ENCODE results near the gene PTPRN2. TPM values are rescaled to one million over a fixed set of nuclear protein-coding genes. Genes with fewer than 3 reads are reported as not detected.
"Not testable (repeated sequence)": the region's sequence is repeated elsewhere in the genome, so short reads cannot be mapped to it uniquely, and the experiment has no call there.

Gene PTPRN2
- total RNA-seq, 1 donor from 2014 or later = 7.8 TPM

DNA sequence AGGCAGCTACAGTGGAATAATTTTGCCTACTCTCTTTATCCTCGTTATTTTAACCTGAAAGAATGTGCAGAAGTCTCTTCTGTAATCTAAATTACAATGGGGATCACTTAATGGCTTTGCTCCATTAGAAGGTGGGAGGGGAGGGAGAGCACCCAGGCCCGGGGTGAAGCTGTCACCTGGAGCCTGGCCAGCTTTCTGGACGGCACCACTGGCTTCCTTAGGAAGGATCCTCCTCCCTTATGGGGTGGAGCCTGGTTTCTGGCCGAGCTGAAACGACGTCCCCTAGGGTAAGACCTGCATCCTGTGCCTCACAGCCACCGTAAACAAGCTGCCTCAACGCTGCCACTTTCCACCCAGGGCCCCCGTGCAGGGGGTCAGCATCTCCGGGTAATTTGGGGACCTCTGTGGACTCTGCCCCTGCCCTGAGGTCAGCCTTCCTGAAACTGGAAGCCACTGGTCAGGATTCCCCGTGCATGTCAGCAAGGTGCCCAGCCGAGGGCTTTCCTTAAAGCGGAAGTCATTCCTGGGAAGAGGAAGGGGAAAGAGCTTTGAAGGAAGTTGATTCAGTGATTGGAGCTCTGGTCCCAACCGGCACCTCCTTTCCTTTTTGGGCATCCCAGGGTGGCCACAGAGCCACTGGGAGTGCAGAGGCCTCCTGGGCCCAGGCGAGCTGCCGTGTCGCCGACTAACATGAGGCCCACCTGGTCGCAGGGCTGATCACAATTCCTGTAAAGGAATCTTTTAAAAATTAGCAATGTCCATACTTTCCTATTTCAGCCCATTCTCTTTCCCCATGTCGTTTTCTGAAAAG, 681.8 kb downstream of the PTPRN2 start:
- no peak for DNase-seq (ENCODE audit: low spot score)

DNA sequence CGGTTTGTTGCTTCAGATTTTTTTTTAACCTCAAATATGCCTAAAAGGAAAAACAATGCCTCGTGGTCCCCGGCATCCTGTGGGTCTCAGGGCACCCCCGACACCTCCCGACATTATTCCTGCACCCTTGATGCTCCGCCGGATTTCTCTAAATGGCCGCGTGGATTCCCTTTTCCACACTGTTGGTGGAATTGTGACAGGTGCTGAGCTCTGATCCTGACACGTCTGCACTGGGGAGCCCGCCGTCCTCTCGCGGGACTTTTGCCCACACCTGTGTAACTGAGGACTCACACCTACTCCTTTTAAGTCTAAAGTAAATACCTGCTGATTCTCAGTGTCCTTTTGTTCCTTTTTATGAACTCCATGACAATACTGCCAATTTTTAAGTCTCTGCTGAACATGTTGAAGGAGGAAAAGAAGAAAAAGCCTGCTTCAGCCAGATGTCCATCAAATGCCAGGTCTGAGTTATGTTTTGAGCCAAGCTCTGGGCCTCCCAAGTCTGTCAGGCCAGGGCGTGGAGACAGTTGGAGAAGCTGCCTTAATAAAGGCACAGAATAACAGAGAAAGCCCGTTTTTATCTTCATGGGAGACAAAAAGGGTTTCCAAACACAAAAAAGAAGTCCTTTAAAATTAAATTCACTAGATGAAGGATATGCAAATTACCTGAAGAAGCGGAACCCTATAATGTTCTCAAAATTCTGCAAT, 682.6 kb downstream of the PTPRN2 start:
- no peak for DNase-seq (ENCODE audit: low spot score)

DNA sequence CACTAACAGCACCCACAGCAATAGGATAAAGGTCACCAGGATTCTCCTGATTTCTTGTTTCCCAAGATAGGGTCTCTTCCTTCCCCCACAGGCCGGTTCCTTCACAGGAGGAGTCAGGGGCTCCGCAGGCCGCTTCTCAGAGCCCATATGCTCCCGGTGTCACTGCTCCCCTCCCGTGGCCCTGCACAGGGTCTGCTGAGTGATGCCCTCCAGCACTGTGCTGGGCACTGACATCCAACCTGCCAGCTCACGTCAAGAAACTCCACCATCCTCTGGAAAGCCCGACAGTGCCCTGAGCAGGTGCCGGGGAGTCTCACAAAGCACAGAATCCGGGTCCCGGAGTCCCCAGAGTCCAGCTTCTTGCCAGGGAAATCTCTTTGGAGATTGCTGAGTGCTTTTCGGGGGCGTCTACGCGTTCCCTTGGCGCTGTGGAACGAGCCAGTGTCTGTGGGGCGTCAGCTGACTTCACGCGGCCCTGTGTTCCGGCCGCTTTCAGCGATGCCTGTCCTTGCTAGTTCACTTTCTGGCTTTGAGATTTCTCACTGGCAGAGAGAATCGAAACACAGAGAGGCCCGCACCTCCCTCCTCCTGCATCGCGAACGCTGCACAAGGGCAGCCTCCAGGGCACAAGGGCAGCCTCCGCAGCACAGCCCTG, 683.3 kb downstream of the PTPRN2 start:
- no peak for DNase-seq (ENCODE audit: low spot score)

- no peak for DNase-seq (ENCODE audit: low spot score)
Measured at GRCh38 chr7:157903710-157904109, 683.9 kb downstream of the PTPRN2 start.

DNA sequence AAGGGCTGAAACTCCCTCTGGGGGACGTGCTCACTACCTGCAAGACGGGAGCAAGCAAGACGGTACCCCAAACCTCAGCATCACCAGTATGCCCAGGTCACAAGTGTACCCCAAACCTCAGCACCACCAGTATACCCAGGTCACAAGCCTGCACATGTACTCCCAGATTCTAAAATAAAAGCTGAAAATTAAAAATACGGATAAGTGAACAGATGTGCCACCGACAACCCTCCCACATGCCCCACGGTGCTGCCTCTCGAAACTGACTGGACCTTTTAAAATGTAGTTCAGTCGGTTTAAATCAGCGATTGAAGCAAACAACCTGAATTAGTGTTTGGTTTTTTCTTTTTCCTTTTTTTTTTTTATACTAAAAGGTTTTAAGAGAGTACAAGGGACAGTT, 684.3 kb downstream of the PTPRN2 start:
- no peak for DNase-seq (ENCODE audit: low spot score)

DNA sequence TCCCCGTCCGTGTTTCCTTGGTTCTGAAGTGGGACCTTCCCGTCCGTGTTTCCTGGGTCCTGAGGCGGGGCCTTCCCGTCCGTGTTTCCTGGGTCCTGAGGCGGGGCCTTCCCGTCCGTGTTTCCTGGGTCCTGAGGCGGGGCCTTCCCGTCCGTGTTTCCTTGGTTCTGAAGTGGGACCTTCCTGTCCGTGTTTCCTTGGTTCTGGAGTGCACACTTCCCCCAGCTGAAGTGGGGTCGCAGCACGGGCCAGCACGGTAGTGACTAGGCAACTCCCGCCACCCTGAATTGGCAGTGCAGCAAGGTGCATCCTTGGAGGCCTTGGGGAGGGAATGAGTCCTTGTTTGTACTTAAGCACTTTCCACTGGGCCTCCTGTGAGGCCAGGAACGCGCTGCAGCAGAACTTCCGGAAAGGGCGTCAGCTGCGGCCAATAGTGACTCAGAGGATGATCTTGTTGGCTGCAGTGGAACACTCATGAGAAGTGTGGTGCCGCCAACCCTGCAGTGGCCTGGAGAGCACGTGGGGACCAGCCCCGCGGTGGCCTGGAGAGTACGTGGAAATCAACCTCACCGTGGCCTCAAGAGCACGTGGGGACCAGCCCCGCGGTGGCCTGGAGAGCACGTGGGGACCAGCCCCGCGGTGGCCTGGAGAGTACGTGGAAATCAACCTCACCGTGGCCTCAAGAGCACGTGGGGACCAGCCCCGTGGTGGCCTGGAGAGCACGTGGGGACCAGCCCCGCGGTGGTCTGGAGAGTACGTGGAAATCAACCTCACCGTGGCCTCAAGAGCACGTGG, 685.6 kb downstream of the PTPRN2 start:
- not testable (repeated sequence) for DNase-seq (ENCODE audit: low spot score)

GRCh38 chr7:157901166-157901565, 686.5 kb downstream of the PTPRN2 start:
- no peak for DNase-seq (ENCODE audit: low spot score)

DNA sequence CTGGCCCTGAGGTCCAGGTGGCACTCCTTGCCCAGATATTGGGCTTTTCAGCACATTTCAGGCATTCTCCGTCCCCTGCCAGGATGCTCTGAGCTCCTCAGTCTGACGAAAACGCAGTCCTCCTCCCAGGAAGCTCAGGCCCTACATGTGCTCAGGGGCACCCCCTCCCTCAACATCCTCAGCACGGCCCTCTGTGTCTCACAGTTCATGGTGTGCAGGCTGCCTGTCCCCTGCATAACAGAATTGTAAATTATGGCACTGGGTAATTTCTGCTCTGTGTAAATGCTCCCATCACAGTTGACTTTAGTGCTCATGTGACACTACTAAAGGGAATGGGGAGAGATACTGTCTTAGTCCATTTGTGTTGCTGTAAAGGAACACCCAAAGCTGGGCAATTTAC, 687.1 kb downstream of the PTPRN2 start:
- no peak for DNase-seq (ENCODE audit: low spot score)

DNA sequence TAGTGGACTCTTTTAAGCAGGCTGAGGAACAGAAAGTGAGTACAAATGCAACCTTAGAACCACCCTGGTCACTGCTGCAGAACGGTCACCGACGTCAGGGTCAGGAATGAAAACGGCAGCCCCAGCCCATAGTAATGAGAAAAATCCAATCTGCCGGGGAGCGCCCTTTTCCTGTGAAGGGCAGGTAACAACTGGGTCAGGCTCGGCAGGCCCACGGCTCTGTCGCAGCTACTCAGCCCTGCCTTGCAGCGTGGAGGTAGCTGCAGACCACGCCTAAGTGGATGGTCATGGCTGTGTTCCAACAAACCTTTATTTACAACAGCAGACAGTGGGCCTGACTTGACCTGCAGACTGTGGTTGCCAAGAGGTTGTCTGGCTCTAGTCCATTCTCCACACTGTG, 687.6 kb downstream of the PTPRN2 start:
- no peak for DNase-seq (ENCODE audit: low spot score)

GRCh38 chr7:157898802-157899505, 688.7 kb downstream of the PTPRN2 start:
- DNase-seq (ENCODE audit: low spot score) = no peak

- DNase-seq (ENCODE audit: low spot score) = no peak
Measured at GRCh38 chr7:157898261-157898660, 689.4 kb downstream of the PTPRN2 start.

GRCh38 chr7:157897681-157898080, 689.9 kb downstream of the PTPRN2 start:
- DNase-seq (ENCODE audit: low spot score) = no peak

GRCh38 chr7:157896774-157897555, 690.7 kb downstream of the PTPRN2 start:
- no peak for DNase-seq (ENCODE audit: low spot score)

DNA sequence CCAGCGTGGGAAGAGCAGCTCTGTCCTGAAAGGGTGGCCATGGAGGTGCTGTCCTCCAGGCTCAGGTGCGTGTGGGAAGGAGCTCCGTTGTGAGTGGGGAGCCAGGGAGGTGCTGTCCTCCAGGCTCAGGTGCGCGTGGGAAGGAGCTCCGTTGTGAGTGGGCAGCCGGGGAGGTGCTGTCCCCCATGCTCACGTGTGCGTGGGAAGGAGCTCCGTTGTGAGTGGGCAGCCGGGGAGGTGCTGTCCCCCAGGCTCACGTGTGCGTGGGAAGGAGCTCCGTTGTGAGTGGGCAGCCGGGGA, 691.3 kb downstream of the PTPRN2 start:
- not testable (repeated sequence) for DNase-seq (ENCODE audit: low spot score)

DNA sequence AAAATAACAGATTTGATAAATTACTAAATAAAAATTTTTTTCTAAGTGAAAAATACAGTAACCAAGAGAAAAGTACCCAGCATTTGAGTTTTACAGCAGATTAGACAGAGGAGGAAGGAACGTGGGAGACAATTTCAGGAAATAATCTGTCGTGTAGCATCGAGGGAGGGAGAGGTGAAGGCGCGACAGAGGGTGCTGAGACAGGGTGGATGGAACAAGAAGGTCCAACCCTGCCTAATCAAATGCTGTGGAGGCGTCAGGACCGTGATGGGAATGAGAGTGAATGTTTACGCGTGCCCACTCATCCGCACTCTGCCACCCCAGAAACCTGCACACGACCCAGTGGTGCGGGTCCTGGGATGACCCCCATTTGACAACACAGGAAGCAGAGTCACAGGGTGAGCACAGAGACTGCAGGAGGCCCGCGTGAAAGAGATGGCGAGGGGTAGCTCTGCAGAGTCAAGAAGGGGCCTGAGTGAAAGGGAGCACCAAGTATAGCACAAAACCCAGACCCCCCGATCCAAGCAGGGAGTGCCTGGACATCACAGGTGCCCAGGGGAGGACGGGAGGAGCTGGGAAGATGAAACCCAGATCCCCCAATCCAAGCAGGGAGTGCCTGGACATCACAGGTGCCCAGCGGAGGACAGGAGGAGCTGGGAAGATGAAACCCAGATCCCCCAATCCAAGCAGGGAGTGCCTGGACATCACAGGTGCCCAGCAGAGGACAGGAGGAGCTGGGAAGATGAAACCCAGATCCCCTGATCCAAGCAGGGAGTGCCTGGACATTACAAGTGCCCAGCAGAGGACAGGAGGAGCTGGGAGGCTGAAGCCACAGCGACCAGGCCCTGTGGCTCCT, 691.9 kb downstream of the PTPRN2 start:
- no peak for DNase-seq (ENCODE audit: low spot score)

- not testable (repeated sequence) for DNase-seq (ENCODE audit: low spot score)
Measured at GRCh38 chr7:157895098-157895497, 692.5 kb downstream of the PTPRN2 start.

DNA sequence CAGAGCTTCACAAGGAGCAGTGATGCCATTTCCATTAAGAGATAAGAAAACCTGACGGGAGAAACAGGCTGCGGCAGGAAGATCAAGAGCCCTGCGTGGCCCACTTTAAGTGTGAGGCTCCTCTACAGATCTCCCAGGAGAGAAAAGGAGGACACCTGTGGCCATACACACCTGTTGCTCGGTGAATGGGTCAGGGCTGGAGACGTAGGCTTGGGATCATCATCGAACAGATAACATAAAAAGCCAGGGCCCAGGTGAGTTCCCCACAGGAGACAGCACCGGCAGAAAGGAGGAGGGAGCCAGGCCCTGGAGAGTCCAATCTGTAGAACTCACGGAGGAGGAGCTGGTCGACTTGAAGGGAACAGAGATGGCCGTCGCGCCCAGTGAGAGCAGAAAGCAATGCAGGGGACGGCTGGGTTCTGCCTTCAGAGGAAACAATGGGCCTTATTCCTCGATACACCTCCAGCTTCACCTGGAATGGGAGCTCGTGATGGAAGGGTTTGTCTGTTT, 694.0 kb downstream of the PTPRN2 start:
- no peak for DNase-seq (ENCODE audit: low spot score)

GRCh38 chr7:157892751-157893523, 694.7 kb downstream of the PTPRN2 start:
- DNase-seq (ENCODE audit: low spot score) = no peak
